GM12872 (cell line): ENCODE measurements around the gene CDC42BPB.

Experiments
- CTCF ChIP-seq: IDR thresholded peaks from 3 replicates; pipeline ENCODE4 v1.5.1; 2011; ENCODE audit warnings: low read depth, mild to moderate bottlenecking, low read length, moderate library complexity; ENCODE audit not compliant: insufficient read depth

Gene CDC42BPB

GRCh38 chr14:102949801-102950451 is 107.4 kb downstream of the CDC42BPB start:
- TF ChIP-seq CTCF, result no peak

GRCh38 chr14:102949062-102949800 is 108.1 kb downstream of the CDC42BPB start:
- no peak for TF ChIP-seq CTCF

GRCh38 chr14:102948698-102949061 is 108.7 kb downstream of the CDC42BPB start:
- no peak for TF ChIP-seq CTCF

GRCh38 chr14:102947321-102948103 is 109.8 kb downstream of the CDC42BPB start:
- TF ChIP-seq CTCF, result no peak

GRCh38 chr14:102945346-102946130 is 111.8 kb downstream of the CDC42BPB start:
- no peak for TF ChIP-seq CTCF

GRCh38 chr14:102944448-102945330 is 112.7 kb downstream of the CDC42BPB start:
- no peak for TF ChIP-seq CTCF
